Activated B cell treated with CpG ODN at 0.5 μM for 24 hours (primary cell): ENCODE results near the gene RASEF. TPM values are rescaled to one million over a fixed set of nuclear protein-coding genes. Genes with fewer than 3 reads are reported as not detected.

Experiments used
- ATAC-seq: fragments of 200-7000 bp; cut with Tn5 transposase; one replicate; pipeline ENCODE4 v1.10.0; 2021; ENCODE audit warnings: low read depth, mild to moderate bottlenecking, moderate library complexity
- CTCF ChIA-PET: fragments of 350-600 bp; sonication (Branson Sonifier 250); formaldehyde crosslinking; loops from one replicate; lab custom pipeline; 2021; ENCODE audit warnings: antibody characterized with exemption; lab: Charles Lee
- POLR2A ChIA-PET: fragments of 350-600 bp; sonication (Branson Sonifier 250); formaldehyde crosslinking; loops from one replicate; lab custom pipeline; 2021; ENCODE audit warnings: antibody characterized with exemption; lab: Charles Lee
- DNase-seq: peaks from one replicate; pipeline ENCODE4 v3.0.0; 2022
- H3K27ac Mint-ChIP-seq: one replicate; pipeline ENCODE4 v1.8.0; 2020; ENCODE audit warnings: mixed read lengths
- H3K27me3 Mint-ChIP-seq: one replicate; pipeline ENCODE4 v1.8.0; 2021; ENCODE audit warnings: mixed read lengths
- H3K36me3 Mint-ChIP-seq: one replicate; pipeline ENCODE4 v1.8.0; 2021; ENCODE audit warnings: low read depth, mixed read lengths
- H3K4me1 Mint-ChIP-seq: one replicate; pipeline ENCODE4 v1.8.0; 2021; ENCODE audit warnings: mixed read lengths
- H3K4me3 Mint-ChIP-seq: one replicate; pipeline ENCODE4 v1.8.0; 2020; ENCODE audit warnings: mild to moderate bottlenecking, mixed read lengths
- H3K9me3 Mint-ChIP-seq: one replicate; pipeline ENCODE4 v1.8.0; 2020; ENCODE audit warnings: mixed read lengths
- CTCF ChIP-seq: fragments of 200-600 bp; IDR thresholded peaks from one replicate; pipeline ENCODE4 v1.8.0; 2022; ENCODE audit warnings: antibody characterized with exemption, mild to moderate bottlenecking
- intact Hi-C: fragments of 100-400 bp; cut with micrococcal nuclease; formaldehyde crosslinking; loops from one replicate; pipeline ENCODE4 v1.15.1; 2024
- total RNA-seq: library from RNA; stranded (reverse); gene quantifications from 2 replicates; pipeline ENCODE4 v1.2.3, GENCODE V29; 2022

Gene RASEF
- total RNA-seq, 1 donor from 2014 or later: not detected

- TF ChIP-seq CTCF: no peak
- H3K4me3 Mint-ChIP-seq: no peak overlapping the region
- POLR2A ChIA-PET: no interaction called here
- H3K36me3 Mint-ChIP-seq: no peaks in the 10 kb centered on the region
- H3K4me1 Mint-ChIP-seq: peaks cover 5% of the 10 kb centered on the region
- no peak overlapping the region for H3K27ac Mint-ChIP-seq
- peaks cover 2% of the 10 kb centered on the region for H3K9me3 Mint-ChIP-seq
- intact Hi-C loops: no loop called here
- ATAC-seq (no peak), DNase-seq (no peak)
- CTCF ChIA-PET: no interaction called here
- peaks cover 2% of the 10 kb centered on the region for H3K27me3 Mint-ChIP-seq
Observed at GRCh38 chr9:82981552-82981951, 81.4 kb downstream of the RASEF start.

GRCh38 chr9:82975176-82975575 lies 87.8 kb downstream of the RASEF start:
- H3K36me3 Mint-ChIP-seq: no peaks in the 10 kb centered on the region
- CTCF ChIA-PET: no interaction called here
- intact Hi-C loops: no loop called here
- DNase-seq: no peak
- POLR2A ChIA-PET: no interaction called here
- H3K27ac Mint-ChIP-seq: no peak overlapping the region
- no peak for TF ChIP-seq CTCF
- peaks cover 2% of the 10 kb centered on the region for H3K9me3 Mint-ChIP-seq
- H3K4me3 Mint-ChIP-seq: no peak overlapping the region
- peaks cover 2% of the 10 kb centered on the region for H3K27me3 Mint-ChIP-seq
- H3K4me1 Mint-ChIP-seq: no peaks in the 10 kb centered on the region
- ATAC-seq: no peak

GRCh38 chr9:82972446-82972845 lies 90.5 kb downstream of the RASEF start:
- peaks cover 2% of the 10 kb centered on the region for H3K27me3 Mint-ChIP-seq
- no peak for TF ChIP-seq CTCF
- H3K4me3 Mint-ChIP-seq: no peak overlapping the region
- peaks cover 2% of the 10 kb centered on the region for H3K9me3 Mint-ChIP-seq
- H3K27ac Mint-ChIP-seq: no peak overlapping the region
- intact Hi-C loops: no loop called here
- POLR2A ChIA-PET: no interaction called here
- CTCF ChIA-PET: no interaction called here
- H3K4me1 Mint-ChIP-seq: no peaks in the 10 kb centered on the region
- H3K36me3 Mint-ChIP-seq: no peaks in the 10 kb centered on the region
- DNase-seq (no peak), ATAC-seq (no peak)

- no peaks in the 10 kb centered on the region for H3K4me1 Mint-ChIP-seq
- no peak overlapping the region for H3K27ac Mint-ChIP-seq
- H3K9me3 Mint-ChIP-seq: no peaks in the 10 kb centered on the region
- TF ChIP-seq CTCF: no peak
- DNase-seq (no peak), ATAC-seq (no peak)
- CTCF ChIA-PET: no interaction called here
- H3K36me3 Mint-ChIP-seq: no peaks in the 10 kb centered on the region
- no peaks in the 10 kb centered on the region for H3K27me3 Mint-ChIP-seq
- POLR2A ChIA-PET: no interaction called here
- H3K4me3 Mint-ChIP-seq: no peak overlapping the region
- intact Hi-C loops: no loop called here
Observed at GRCh38 chr9:82970359-82970758, 92.6 kb downstream of the RASEF start.

- H3K36me3 Mint-ChIP-seq: no peaks in the 10 kb centered on the region
- no peak overlapping the region for H3K4me3 Mint-ChIP-seq
- H3K27ac Mint-ChIP-seq: no peak overlapping the region
- DNase-seq: no peak
- ChIA-PET POLR2A (no interaction called here), CTCF (no interaction called here)
- peaks cover 3% of the 10 kb centered on the region for H3K27me3 Mint-ChIP-seq
- TF ChIP-seq CTCF: no peak
- ATAC-seq: no peak
- H3K4me1 Mint-ChIP-seq: no peaks in the 10 kb centered on the region
- H3K9me3 Mint-ChIP-seq: no peaks in the 10 kb centered on the region
- intact Hi-C loops: no loop called here
Observed at GRCh38 chr9:82969291-82969690, 93.7 kb downstream of the RASEF start.
